GM19452 (cell line): ENCODE results near the gene ZNF654.
A peak's percentile ranks its signal among the peaks of the same experiment; 100 is the strongest.
"Not testable (repeated sequence)": the region's sequence is repeated elsewhere in the genome, so short reads cannot be mapped to it uniquely, and the experiment has no call there.

ENCODE experiments used
- ATAC-seq: cut with Tn5 transposase; IDR thresholded peaks from one replicate; pipeline ENCODE4 v1.9.1; 2021; ENCODE audit not compliant: unreplicated experiment

Gene ZNF654

DNA sequence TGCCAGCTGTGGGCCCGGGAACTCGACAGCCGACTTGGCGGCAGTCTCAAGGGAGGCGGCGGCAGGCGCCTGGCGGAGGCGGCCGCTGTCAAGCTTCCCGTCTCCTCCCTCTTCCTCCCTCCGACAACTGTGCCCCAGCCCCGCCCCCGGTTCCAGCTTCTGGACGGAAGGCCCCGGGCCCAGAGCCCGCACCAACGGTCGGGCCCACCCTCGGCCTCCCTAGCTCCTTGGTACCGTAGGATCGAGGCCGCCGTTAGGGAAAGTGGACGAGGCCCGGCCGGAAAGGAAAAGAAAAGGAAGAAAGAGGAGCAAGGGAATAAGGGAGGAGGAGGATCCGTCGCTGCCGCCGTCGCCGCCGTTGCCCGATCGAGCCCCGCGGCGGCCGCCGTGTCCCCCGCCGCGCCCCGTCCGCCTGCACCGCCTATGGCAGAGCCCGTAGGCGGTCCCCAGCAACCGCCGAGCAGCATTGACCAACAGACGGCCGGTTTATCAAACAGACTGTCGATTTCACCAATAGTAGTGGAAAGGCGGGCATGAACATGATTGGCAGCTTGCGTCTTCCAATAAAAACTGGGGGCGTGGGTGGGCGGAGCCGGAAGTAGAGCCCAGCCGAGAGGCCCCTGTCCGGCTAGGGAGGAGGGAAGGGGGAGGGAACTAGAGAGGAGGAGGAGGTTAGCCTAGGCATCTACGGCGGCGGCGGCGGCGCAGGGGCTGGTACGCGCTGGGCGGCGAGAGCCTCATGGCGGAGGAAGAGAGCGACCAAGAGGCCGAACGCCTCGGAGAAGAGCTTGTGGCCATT lies at the start of gene ZNF654, which contains the start of gene CGGBP1:
TSS of gene ZNF654 (plus strand) at position 675 of the 799 bp plus-strand sequence. CDS start at position 740, 65 bp downstream.
TSS of gene CGGBP1 (minus strand) at position 425 of the 799 bp plus-strand sequence. CDS start 3,029 bp downstream, outside the sequence.
- ATAC-seq = peak; percentile 96

DNA sequence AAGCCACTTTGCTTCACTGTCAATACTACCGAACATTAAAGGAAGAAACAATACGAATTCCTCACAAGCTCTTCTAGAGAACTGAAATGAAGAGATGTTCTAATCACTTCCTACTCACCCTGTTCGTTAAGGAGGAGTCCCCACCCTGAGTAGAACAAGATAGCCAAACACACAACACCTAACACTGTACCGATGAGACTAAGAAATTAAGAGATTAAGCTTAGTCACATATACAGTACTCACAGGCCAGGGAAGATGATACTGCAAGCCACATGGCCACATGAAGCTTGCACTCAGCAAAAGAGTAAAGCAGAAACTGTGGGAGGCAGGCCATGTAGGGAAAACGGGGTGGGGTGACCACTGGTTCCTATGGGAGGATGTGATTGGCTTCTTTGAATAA lies 48.2 kb upstream of the ZNF654 start:
- no peak for ATAC-seq

DNA sequence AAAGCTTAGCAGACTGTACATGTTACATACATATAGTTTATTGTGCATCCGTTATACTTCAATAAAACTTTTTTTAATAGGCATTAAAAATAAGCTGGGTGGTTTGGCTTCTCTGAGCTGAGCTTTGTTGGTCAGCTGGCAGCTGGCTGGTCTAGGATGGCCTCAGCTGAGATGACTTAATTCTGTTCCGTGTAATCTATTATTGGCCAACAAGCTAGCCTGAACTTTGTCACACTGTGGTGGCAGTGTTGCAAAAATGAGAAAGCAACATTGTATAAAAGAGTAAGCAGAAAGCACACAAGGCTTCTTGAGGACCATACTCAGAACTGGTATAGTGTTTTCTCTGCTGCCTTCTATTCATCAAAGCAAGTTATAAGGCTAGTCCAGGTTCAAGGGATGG lies 45.5 kb upstream of the ZNF654 start:
- no peak for ATAC-seq

DNA sequence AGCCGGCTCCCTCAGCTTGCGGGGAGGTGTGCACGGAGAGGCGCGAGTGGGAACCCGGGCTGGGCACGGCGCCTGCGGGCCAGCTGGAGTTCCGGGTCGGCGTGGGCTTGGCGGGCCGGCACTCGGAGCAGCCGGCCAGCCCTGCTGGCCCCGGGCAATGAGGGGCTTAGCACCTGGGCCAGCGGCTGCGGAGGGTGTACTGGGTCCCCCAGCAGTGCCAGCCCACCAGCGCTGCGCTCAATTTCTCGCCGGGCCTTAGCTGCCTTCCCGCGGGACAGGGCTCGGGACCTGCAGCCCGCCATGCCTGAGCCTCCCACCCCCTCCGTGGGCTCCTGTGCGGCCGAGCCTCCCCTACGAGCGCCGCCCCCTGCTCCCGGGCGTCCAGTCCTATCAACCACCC lies 43.4 kb upstream of the ZNF654 start:
- not testable (repeated sequence) for ATAC-seq

DNA sequence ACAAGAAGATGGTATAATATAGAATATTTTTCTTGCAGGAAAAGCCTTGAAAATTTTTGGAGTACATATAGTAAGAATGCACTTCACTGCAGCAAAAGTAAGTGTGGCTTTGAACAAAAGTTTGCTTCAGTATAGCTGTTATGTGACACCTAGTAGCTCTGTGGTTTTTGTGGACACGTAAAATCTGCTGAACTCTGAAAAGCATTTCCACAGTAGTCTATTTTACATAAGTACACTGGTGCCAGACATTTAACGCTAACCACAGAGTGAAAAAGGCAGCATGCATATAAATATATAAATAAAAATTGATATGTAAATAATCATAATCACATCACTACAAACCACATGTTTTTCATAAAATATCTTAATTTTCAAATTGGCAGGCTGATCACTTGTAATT lies 40.0 kb upstream of the ZNF654 start:
- peak; percentile 99 for ATAC-seq

DNA sequence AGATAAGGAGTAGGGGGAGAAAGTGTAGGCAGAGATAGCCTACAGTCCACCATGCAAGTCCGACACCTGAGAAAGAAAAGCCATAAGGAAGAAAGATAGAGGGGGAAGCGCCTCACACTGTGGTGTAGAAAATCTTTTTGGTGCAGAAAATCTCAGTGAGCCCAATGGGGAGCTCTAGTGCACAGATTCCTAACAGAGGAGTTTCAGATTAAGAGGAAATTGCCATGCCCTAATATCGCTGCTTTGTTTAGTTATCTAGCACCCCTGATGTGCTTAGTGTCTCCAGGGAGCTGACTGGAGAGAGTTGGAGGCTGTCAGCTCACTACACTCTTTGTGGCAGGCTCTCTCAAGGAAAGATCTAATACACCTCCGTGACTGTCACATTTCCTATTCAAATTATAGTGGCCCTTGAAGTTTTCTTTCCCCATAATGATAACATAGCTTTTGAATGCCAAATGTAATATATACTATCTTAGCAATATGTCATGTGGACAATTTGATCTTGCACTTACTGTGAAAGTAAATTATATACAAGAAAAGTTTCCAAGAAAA lies 34.0 kb upstream of the ZNF654 start:
- ATAC-seq = no peak

DNA sequence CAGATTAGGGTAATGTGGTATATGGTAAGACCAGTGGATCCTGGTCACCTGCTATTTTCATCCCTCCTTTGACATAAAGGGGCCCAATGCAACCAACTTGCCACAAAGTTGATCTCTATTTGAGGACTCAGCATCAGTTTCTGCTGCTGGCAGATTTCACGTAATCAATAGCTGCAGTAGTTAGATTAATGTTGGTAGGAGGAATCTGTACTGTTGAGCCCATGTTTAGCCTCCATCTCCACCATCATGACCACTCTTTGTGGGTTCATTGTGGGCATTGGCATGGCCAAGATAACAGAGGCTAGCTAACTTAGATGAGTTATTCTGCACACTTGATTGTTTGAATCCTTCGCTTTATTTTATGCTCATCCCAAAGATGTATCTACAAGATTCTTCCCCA lies 30.2 kb upstream of the ZNF654 start:
- no peak for ATAC-seq

DNA sequence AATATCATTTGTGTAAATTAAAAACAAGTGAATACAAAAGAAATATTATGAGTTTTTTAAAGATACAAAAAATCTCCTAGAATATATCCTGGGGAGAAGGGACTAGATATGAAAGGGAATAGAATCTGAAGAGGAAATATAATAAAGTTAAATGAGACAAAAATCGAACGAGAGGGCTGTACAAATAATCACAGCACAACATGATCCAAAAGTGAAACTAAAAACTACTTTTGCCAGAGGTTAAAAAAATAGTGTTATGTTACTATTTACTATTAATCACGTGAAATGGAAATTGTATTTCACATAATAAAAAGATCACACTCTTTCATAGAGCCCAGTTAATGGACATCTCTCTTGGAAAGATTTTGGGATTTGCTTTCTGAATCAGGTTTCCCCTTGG lies 28.8 kb upstream of the ZNF654 start:
- ATAC-seq = no peak

DNA sequence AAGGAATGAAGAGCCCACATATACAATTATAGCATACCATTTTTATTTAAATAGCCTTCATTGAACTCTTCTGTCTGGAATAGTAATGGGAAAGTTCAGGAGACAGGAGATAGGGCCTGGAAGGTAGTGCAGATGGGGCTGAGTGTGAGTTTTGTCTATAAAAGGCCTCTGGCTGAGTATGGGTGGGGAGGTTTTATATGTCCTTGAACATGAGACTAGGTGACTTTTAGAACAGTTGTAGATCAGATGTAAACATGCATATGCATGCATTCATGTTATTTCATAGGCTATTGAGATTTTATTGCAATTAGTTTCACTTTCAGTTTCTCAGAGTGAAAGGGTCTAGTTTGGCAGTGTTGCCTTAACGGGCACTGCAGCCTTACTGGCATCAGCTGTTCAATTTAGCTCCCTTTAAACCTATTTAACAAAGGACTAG lies 27.4 kb upstream of the ZNF654 start:
- peak; percentile 88 for ATAC-seq

DNA sequence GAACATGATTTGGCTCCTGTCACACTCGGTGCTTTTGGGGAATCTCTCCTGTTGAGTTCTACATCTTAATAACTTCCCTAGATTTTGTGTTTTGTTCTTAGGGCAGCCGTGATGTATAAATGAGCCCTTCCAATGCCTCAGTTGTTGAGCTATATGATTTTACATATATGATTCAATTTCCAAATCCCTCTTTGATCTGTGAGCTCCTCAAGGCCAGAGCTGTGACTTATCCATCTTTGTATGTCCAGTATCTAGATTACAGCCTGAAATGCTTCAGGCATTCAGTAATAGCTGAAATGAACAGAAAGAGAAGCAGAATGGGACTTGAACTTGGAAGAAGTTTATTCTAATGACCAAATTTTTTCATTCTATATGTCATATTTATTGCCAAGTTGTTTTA lies 26.8 kb upstream of the ZNF654 start:
- ATAC-seq = peak; percentile 21

DNA sequence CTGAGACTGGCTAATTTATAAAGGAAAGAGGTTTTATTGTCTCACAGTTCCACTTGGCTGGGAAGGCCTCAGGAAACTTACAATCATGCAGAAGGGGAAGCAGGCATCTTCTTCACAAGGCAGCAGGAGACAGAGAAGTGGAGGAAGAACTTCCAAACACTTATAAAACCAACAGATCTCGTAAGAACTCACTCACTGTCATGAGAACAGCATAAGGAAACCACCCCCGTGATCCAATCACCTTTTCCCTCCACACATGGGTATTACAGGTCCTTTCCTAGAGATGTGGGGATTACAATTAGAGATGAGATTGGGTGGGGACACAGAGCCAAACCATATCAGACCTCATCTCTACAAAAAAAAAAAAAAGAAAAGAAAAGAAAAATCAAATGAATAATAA lies 26.0 kb upstream of the ZNF654 start:
- ATAC-seq = no peak

DNA sequence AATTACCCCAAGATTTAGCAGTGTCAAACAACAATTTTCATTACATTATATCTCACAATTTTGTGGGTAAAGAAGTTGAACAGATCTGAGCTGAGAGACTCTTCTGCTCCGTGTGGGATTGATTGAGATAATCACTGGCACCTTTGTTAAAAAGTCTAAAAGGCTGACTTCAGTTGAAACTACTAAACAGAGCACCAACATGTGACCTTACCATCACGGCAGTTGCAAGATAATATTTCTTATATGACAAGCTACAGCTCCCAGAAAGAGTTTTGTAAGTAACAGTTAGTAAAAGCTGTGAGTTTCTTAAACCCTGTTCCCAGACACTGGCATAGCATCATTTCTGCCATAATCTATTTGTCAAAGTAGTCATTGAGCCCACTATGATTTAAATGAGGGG lies 25.2 kb upstream of the ZNF654 start:
- ATAC-seq = no peak

DNA sequence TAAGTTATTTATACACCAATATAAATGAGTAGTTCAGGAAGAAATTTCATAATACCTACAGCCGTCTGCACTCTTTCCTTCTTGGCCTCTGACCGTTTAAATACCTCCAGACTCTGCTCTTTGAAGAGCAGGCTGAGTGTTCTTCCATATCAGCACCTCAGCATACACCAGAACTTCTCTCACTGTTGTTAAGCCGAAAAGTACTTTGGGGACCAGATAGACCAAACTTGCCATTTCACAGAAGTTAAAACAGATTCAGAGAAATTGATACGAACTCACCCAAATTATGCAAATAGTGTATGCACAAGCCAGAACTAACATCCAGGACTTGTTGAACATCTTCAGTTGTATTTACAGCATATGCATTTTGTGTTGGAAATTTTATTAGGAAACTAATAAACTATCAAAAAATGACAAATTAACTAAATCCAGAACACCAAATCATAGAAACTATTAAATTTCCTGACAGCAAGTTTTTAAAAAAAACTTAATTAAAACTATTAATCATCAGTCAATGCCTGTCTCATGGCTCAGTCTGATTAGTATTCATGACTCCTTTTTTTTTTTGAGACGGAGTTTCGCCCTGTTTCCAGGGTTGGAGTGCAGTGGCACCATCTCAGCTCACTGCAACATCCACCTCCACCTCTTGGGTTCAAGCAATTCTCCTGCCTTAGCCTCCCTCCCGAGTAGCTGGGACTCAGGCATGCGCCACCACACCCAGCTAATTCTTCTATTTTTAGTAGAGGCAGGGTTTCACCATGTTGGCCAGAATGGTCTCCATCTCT lies 24.4 kb upstream of the ZNF654 start:
- ATAC-seq = no peak

DNA sequence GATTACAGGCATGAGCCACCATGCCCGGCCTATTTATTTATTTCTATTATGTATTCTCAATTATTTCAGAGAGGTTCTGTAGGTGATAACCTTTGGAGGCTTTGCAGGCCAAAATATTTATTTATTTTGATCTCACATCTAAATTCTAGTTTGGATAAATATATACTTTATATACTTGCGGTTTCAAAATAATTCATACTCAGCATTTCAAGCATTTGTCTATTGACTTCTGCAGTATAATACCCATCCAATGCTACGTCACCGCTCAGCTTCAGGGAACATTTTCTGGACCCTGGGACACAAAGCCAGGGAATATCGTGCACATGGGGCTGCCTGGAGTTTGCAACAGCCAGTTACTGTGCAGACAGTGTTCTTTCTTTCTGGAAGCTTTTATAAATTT lies 22.8 kb upstream of the ZNF654 start:
- ATAC-seq = no peak

DNA sequence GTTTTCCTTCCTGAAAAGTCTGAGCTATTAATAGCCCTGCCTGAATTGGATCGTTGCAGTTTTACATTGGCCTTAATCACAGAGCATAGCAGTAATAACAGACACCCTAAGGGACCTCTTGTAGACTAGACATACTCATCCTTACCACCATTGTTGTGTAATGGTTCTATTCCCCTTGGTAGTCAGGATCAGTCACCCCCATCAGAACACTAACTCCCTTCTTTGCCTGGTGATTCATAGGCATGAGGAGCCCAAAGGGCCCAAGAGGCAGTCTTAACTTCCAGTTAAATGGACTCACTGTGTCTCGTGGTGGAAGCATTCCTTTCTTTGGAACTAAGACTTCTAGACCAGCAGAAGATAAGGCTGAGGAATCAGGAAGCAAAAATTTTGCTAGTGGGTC lies 20.5 kb upstream of the ZNF654 start:
- no peak for ATAC-seq

DNA sequence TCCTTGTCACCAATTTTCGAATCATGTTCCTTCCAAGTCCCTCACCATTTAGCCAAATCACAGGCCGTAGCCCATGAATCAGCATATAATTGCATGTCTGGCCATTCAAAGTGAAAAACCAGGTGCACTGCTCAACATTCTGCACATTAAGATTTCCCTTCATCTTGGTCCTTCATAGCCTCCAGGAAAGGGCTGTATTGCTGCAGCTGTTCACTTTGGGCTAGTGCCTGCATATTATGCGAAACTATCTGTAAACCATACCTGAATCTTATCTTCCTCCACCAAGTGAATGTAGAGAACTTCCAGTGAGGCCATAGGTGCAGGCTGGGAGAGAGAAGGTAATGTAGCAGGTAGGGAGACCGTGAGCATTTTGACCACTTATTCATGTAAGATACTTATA lies 18.5 kb upstream of the ZNF654 start:
- ATAC-seq = no peak

DNA sequence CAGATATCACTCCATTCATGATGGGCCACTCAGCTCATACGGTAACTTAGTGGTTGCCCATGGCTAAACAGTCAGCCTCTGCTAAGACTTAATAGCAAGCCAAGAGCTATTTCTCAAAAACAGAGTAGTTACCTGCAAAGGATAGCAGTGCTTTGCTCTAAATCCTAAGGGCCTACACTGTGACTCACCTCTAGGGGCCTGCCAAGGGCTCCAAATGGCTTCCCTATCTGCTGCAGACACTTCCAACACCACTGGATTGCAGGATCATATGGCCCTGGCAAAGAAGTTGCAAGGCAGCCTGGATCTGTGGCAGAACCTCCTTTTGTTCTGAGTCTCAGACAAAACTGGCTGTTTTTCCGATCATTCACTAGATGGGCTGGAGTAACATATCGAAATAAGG lies 18.1 kb upstream of the ZNF654 start:
- no peak for ATAC-seq

DNA sequence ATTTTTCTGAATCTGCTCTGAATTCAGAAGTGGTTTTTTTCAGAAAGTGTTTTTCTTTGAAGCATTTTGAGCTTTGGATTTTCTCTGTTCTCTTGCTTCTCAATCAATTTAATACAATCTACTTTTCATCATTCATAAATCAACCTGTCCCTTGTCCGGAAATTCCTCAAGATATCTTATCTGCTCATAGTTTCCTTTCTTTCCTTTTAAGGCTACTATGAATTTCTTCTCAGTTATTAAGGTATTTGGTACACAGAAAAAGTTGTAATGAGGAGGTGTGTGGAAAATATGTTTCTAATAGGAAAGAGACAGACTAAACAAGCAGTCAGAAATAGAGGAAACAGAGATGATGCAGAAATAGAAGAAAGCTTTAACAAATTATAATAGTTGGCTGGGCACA lies 14.6 kb upstream of the ZNF654 start:
- no peak for ATAC-seq

DNA sequence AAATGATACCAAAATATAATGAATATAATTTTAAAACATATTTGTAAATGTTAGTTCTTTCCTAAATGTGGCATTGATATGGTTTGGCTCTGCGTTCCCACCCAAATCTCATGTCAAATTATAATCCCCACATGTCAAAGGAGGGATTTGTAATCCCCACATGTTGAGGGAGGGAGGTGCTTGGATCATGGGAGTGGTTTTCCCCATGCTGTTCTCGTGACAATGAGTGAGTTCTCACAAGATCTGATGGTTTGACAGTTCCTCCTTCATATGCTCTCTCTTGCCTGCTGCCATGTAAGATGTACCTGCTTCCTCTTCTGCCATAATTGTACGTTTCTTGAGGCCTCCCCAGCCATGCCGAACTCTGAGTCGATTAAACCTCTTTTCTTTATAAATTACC lies 12.3 kb upstream of the ZNF654 start:
- ATAC-seq = no peak

DNA sequence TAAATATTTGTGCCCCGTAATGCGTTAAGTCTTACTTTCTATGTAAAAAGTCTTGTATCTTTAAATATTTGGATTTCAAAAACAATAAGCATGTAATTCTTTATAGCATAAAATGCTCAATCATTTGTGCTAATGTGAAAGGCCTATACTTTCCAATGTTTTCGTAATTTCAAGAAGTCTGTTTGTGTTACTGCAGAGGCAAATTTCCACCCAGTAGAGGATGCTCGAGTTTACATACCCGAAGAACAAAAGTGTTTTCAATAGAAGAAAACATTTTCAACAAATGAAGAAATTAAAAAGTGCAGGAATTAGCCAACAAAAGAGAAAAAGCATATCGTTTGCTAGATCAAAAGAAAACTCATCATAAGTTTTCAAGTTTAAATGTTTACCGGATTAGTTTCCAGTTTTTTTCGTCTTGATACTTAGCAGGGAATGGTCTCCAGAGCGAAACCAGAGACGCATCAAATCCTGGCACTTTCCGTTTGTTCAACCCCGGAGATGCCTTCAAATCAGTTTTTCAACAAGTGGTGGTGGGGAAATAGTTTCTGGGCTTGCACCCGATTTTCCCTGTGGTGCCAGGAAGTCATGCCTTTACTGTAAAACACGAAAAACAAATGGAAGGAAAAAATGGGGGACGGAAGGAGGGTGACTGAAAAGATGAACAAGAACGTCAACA lies 1.3 kb upstream of the ZNF654 start:
- no peak for ATAC-seq

DNA sequence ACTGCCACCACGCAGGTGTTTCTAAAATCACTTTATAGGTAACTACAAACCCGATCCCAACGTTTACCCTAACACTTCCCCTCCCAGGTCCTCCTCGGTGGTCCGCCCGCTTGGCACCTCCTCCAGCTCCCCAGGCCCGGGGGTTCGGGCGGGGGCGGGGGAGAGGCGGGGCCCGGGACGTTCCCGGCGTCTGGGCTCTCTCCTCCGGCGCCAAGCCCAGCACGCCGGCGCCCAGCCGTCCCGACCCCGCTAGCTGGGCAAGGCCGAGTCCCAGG lies 812 bp upstream of the ZNF654 start:
- ATAC-seq = no peak
